GM18519 (cell line): ENCODE results near the gene PPP2R2D.
"Not testable (repeated sequence)": the region's sequence is repeated elsewhere in the genome, so short reads cannot be mapped to it uniquely, and the experiment has no call there.

Experiments used
- ATAC-seq: cut with Tn5 transposase; IDR thresholded peaks from one replicate; pipeline ENCODE4 v1.9.1; 2021; ENCODE audit warnings: mild to moderate bottlenecking, moderate library complexity; ENCODE audit not compliant: unreplicated experiment, low FRiP score

The PPP2R2D gene

DNA sequence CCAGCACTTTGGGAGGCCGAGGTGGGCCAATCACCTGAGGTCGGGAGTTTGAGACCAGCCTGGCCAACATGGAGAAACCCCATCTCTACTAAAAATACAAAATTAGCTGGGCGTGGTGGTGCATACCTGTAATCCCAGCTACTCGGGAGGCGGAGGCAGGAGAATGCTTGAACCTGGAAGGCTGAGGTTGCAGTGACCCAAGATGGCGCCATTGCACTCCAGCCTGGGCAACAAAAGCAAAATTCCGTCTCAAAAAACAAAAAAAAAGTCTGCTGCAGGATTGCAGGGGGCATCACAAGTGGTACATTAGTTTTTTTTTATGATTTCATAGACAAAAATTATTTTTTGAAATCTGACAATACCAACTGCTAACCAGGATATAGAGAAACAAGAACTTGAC is 86.0 kb downstream of the PPP2R2D start:
- ATAC-seq, result not testable (repeated sequence)

DNA sequence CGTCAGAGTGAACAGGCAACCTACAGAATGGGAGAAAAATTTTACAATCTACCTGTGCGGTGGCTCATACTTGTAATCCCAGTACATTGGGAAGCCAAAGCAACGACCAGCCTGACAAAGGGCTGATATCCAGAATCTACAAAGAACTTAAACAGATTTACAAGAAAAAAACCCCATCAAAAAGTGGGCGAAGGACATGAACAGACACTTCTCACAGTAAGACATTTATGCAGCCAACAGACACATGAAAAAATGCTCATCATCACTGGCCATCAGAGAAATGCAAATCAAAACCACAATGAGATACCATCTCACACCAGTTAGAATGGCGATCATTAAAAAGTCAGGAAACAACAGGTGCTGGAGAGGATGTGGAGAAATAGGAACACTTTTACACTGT is 86.5 kb downstream of the PPP2R2D start:
- ATAC-seq, result not testable (repeated sequence)

DNA sequence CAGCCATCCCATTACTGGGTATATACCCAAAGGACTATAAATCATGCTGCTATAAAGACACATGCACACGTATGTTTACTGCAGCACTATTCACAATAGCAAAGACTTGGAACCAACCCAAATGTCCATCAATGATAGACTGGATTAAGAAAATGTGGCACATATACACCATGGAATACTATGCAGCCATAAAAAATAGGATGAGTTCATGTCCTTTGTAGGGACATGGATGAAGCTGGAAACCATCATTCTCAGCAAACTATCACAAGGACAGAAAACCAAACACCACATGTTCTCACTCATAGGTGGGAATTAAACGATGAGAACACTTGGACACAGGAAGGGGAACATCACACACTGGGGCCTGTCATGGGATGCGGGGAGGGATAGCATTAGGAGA is 87.0 kb downstream of the PPP2R2D start:
- not testable (repeated sequence) for ATAC-seq

DNA sequence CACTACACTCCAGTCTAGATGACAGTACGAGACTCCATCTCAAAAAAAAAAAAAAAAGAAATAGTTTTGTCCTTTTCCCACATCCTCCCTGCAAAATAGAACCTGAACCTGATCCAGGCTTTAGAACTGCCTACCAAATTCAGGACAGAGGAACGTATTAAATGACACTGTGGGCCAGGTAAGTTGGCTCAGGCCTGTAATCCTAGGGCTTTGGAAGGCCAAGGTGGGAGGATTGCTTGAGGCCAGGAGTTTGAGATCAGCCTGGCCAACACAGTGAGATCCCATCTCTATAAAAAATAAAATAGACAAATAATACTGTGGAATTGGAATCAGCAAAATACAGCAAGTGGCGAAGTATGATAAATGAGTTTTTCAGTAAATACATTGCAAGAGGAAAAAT is 90.9 kb downstream of the PPP2R2D start:
- ATAC-seq, result no peak

DNA sequence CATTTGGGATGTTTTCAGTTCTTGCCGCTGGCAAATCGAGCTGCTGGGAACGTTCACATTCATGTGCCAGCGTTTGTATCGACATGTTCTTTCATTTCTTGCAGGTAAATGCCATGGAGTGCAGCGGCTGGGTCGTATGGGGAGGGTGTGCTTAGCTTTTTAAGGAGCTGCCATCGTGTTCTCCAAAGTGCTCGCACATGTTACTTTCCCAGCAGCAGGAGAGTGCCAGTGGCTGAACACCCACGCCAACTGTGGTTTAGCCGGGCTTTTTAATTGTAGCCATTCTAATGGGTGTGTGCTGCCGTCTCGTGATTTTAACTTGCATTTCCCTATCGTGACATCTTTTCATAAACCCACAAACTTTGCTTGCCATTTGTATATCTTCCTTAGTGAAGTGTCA is 92.5 kb downstream of the PPP2R2D start:
- no peak for ATAC-seq

- ATAC-seq, result no peak
These were observed 93.6 kb downstream of the PPP2R2D start for GRCh38 chr10:131994435-131994834.

- ATAC-seq, result no peak
These were observed 95.9 kb downstream of the PPP2R2D start for GRCh38 chr10:131996466-131997365.

- ATAC-seq, result no peak
These were observed 96.7 kb downstream of the PPP2R2D start for GRCh38 chr10:131997366-131998049.

GRCh38 chr10:131998050-131998844 is 97.4 kb downstream of the PPP2R2D start:
- no peak for ATAC-seq

DNA sequence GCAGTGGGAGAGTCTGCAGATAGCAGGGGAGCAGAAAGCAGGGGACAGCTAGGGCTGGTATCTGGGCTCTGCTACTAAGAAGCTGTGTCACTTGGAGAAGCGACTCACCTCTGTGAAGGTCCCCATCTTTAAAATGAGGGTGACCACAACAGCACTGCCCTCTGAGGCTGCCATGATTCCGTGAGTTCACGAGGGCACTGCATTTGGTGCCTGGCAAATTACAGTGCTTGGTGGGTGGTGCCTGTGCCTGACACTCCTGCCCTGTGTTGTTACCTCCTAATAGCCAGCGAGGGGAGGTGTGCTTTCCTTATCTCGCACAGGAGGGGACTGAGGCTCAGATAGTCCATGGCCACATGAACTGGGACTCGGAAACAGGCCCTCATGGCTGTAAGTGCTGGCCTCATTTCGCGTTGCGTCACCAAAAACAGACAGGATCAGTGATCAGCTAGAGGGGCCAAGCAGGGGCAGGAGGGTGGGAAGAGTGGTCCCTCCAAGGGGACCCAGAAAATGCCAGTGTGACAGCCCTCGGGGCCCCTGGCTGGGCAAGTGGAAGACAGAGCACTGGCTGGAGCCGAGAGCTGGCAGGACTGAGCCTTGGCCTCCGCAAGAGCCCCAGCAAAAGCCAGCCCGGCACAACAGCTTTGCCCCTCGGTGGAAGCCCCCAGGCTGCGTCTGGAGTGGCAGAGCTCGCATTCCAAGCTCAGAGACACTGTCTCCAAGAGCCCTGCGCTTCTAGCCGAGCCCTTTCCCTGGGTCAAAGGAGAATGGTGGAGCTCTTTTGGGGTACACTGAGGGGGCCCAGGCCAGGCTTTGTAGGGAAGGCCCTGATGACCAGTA is 98.3 kb downstream of the PPP2R2D start:
- ATAC-seq, result no peak

GRCh38 chr10:132001238-132001972 is 100.6 kb downstream of the PPP2R2D start:
- ATAC-seq, result peak; percentile 83

DNA sequence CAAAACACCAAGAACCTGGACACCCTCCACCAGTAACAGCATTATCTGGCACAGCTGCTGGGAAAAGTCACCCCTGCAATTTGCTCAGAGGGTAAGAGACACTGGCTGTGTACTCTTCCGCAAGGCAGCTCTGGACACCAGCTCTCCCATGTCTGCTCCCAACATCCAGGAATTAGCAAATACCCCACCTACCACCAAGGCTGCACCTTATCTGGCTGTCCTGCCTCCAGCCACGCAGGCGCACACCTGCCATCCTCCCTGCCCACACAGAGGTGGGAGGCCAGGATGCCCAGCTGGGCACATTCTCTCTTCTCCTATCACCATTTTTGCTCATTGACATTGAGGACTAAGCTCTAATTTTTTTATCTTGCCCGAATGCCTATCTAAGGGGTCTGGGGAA is 101.2 kb downstream of the PPP2R2D start:
- no peak for ATAC-seq

- no peak for ATAC-seq
These were observed 102.6 kb downstream of the PPP2R2D start for GRCh38 chr10:132003282-132003924.

DNA sequence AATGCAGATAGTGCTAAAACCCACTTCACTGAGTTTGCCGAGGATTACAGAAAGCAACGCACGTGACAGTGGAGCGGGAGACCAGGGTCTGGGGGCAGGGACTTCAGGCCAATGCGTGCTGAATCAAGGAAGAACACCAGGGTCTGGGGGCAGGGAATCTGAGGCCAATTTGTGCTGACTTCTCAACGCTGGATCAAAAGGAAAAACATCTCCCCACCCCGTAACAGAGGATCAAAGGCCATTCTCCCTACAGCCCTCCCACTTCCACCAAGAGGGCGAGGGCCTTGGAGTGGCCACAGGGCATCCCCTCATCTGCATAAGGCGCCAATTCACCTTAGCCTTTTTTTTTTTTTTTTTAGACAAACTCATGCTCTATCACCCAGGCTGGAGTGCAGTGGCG is 103.2 kb downstream of the PPP2R2D start:
- no peak for ATAC-seq

- no peak for ATAC-seq
These were observed 104.3 kb downstream of the PPP2R2D start for GRCh38 chr10:132005147-132005546.

- no peak for ATAC-seq
These were observed 106.2 kb downstream of the PPP2R2D start for GRCh38 chr10:132006966-132007365.

DNA sequence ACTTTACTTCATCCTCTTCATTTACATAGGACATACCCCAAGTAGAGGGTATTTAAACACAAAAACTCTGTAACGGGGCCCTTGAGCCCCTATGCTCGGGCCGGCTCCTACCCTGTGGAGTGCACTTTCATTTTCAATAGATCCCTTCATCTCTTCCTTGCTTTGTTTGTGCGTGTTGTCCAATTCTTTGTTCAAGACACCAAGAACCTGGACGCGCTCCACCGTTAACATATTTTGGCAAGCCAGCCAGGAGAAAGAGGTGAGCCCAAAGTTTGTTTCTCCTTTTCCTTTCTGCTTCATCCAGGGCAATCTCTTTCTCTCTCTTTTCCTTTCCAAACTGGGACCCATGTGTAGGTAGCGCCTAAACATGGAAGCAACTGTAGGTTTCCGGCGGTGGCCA is 106.9 kb downstream of the PPP2R2D start:
- no peak for ATAC-seq
